ENCODE results near the gene GTF2F2.

DNA sequence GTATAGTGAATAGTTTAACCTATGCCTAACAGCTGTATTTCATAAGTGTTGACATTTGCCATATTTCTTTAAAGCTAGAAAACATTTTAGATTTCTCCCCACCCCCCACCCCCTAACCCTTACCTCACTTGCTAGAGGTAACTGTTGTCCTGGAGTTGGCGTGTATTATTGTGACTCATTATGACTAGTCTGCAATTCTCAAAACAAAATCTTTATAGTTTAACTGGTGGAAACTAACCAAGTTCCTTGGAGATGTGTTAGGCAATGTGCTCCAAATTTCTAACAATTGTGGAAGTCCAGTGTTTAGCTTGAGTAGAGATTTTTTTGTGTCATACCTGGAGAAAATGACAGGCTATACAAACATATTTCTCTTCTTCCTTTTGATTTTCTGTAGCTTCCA is 42.5 kb downstream of the GTF2F2 start:
- TF ChIP-seq, protein P1, sequence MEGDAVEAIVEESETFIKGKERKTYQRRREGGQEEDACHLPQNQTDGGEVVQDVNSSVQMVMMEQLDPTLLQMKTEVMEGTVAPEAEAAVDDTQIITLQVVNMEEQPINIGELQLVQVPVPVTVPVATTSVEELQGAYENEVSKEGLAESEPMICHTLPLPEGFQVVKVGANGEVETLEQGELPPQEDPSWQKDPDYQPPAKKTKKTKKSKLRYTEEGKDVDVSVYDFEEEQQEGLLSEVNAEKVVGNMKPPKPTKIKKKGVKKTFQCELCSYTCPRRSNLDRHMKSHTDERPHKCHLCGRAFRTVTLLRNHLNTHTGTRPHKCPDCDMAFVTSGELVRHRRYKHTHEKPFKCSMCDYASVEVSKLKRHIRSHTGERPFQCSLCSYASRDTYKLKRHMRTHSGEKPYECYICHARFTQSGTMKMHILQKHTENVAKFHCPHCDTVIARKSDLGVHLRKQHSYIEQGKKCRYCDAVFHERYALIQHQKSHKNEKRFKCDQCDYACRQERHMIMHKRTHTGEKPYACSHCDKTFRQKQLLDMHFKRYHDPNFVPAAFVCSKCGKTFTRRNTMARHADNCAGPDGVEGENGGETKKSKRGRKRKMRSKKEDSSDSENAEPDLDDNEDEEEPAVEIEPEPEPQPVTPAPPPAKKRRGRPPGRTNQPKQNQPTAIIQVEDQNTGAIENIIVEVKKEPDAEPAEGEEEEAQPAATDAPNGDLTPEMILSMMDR (IDR thresholded peaks at IDR 0.05) = no peak
- TF ChIP-seq POLR2AphosphoS5 (IDR thresholded peaks at IDR 0.05) (no peak), EP300 (IDR thresholded peaks at IDR 0.05) (no peak), POLR2A (IDR thresholded peaks at IDR 0.05) (no peak)

All from upper lobe of left lung (tissue), 4 donors.